GM19035 (cell line): ENCODE results near the gene NCAPG2.
A peak's percentile ranks its signal among the peaks of the same experiment; 100 is the strongest.
"Not testable (repeated sequence)": the region's sequence is repeated elsewhere in the genome, so short reads cannot be mapped to it uniquely, and the experiment has no call there.

ENCODE experiments used
- ATAC-seq: cut with Tn5 transposase; IDR thresholded peaks from one replicate; pipeline ENCODE4 v1.9.1; 2021; ENCODE audit not compliant: unreplicated experiment

The NCAPG2 gene

DNA sequence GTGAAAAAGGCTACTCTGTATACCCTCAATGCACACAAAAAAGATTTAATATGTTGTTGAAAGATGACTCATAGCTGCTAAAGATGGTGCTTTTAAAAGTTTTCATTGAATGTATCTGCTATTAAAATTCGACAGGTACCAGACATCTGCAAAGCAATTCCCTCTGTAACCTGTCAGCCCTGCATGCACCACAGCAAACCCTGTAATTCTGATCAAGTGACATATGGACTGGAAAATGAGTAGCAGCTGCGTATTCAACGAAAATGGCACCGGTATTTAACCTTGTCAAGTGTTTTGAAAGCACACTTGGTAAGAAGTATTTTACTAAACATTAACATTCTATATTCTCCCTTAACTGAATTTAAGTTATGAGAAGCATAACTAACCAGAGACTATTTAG lies 58.8 kb downstream of the NCAPG2 start:
- no peak for ATAC-seq

- no peak for ATAC-seq
Observed at GRCh38 chr7:158642149-158642548, 62.5 kb downstream of the NCAPG2 start.

- no peak for ATAC-seq
Observed at GRCh38 chr7:158638001-158638400, 66.6 kb downstream of the NCAPG2 start.

DNA sequence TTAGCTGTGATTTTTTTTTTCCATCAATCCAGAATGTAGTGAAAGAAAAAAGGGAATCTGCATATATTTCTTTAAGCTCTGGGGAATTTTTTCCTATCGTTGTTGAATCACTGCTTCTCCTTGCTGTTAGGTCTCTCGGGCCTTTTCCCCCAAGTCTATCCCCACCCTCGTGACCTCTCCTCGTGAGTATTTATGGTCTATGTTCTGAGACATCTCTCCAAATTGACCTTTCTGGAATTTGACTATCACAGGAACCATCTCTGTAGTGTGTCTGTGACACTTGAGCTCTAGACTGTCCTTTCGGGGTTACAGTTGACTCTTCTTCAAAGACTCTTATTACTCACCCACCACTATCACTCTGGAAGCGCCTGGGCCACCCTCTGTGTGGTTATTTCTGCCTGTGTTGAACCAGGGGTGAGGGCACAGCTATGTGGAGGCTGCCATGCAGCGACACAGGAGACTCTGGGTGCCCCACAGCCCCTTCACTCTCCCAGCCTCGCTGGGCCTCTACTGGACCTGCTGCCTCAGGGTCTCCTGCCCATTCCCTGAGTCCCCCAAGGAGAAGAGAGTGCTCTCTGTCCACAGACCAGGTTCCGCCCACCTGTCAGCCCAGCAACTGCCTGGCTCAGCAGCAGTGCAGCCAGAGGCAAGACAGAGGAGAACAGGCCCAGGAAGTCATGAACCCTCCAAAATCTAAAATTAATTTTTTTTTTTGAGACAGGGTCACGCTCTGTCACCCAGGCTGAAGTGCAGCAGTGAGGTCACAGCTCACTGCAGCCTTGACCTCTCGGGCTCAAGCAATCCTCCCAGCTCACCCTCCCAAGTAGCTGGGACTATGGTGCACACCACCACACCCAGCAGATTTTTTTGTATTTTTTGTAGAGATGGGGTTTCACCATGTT lies 71.3 kb downstream of the NCAPG2 start:
- peak; percentile 68 for ATAC-seq

DNA sequence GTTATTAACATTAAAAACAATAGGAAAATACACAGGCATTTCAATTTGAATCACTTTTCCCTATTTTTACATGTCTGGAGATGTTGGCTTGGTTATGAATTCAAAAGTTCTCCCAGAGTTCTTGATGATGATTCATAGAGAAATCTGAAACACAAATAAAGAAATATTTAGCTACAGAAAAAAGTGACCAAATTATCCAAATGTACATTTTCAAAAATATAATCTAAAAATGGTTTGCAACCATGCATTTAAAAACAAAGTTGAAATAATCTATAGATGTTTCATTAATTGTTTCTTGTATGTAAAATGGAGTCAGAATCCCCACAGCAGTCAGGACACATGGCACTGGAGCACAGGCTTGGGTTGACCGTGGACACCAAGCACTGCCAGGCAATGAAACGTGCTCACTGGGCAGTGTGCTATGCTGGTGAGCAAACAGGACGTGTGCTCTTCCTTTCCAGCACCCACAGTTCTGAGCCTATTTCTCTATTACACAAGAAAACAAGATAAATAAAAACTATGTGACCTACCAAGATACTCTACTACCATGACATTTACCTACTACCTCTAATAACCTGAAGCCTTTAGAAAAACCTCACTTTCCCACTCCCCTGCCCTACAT lies 72.9 kb downstream of the NCAPG2 start:
- no peak for ATAC-seq

GRCh38 chr7:158626289-158626688 lies 78.3 kb downstream of the NCAPG2 start:
- not testable (repeated sequence) for ATAC-seq

- no peak for ATAC-seq
Observed at GRCh38 chr7:158623241-158623640, 81.4 kb downstream of the NCAPG2 start.

- no peak for ATAC-seq
Observed at GRCh38 chr7:158620839-158621441, 83.7 kb downstream of the NCAPG2 start.

- no peak for ATAC-seq
Observed at GRCh38 chr7:158620418-158620817, 84.2 kb downstream of the NCAPG2 start.

- no peak for ATAC-seq
Observed at GRCh38 chr7:158618745-158619140, 85.9 kb downstream of the NCAPG2 start.

DNA sequence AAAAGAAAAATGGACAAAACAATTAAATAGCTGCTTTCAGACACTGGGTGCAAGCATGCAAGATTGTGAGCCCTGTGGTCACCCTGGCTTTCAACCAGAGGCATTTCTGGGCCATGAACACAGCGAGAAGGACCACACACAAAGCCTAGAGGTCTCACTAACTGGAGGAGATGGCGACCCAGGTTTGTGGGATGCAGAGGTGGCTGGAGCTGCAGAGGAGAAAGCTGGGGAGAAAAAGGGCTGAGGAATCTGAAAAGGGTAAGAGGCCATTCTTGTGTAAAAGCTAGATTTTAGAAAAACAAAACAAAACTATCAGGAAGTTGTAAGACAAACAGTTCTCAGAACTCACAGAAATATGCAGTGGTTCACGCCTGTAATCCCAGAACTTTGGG lies 86.9 kb downstream of the NCAPG2 start:
- ATAC-seq = no peak

- no peak for ATAC-seq
Observed at GRCh38 chr7:158616050-158616449, 88.6 kb downstream of the NCAPG2 start.

DNA sequence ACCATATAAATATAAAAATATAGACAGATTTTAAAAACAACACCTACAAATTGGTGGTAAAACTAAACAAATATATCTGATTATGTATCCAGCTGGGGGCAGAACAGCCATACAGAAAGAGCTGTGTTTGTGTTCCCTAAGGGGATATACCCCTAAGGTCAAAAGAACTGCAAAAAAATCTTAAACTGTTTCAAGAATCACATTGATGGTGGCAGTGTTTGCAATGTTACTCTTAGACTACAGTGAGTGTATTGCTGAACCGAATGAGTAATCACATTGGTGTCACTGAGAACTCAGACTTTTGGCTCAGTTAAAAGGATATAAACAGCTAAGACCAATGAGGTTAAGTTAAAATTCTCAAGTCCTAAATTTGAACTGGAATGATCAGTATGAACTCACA lies 89.9 kb downstream of the NCAPG2 start:
- no peak for ATAC-seq

DNA sequence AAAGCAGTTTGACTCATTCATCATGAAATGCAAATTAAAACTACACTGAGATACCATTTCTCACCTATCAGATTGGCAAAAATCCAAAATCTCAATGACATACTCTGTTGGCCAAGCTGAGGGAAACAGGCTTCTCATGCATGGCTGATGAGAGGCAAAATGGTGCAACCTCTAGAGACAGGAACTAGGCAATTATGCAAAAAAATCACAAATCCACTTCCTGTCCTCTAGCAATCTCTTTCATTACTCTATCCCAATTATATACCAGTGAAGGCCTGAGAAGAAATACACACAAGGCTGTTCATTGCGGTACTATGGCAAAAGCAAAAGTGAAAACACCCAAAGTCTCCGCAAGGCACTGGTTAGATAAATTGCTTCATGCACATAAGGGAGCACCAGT lies 91.1 kb downstream of the NCAPG2 start:
- peak; percentile 86 for ATAC-seq

- no peak for ATAC-seq
Observed at GRCh38 chr7:158612546-158612945, 92.1 kb downstream of the NCAPG2 start.

GRCh38 chr7:158611541-158611940 lies 93.1 kb downstream of the NCAPG2 start:
- ATAC-seq = no peak

DNA sequence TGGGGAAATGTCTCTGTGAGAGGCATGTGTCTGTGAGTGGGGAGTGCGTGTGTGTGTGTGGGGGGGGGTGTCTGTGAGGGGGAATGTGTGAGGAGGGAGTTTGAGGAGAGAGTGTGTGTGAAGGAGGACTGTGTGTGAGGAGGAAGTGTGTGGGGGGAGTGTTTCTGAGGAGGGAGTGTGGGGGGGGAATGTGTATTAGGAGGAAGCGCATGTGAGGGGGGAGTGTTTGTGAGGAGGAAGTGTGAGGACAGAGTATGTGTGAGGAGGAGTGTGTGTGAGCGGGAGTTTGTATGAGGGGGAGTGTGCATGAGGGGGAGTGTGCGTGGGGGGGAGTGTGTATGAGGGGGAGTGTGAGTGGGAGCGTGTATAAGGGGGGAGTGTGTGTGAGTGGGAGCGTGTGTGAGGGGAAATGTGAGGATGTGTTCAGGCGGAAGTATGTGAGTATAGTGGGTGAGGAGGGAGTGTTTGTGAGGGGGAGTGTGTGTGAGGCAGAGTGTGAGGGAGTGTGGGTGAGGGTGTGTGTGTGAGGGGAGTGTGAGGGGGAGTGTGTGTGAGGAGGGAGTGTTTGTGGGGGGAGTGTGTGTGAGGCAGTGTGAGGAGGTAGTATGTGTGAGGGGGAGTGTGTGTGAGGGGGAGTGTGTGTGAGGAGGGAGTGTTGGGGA lies 95.2 kb downstream of the NCAPG2 start:
- no peak for ATAC-seq

GRCh38 chr7:158607563-158607962 lies 97.0 kb downstream of the NCAPG2 start:
- no peak for ATAC-seq

GRCh38 chr7:158606671-158607424 lies 97.8 kb downstream of the NCAPG2 start:
- ATAC-seq = no peak

- ATAC-seq = no peak
Observed at GRCh38 chr7:158606129-158606528, 98.5 kb downstream of the NCAPG2 start.
